NOMO-1 treated with dmso at 0.1 percent for 144 hours (cell line): ENCODE measurements around the gene SDHAF1.
A peak's percentile ranks its signal among the peaks of the same experiment; 100 is the strongest.

Experiments
- DNase-seq: peaks from one replicate; lab custom pipeline; 2025; ENCODE audit not compliant: unreplicated experiment; lab: John Stamatoyannopoulos, UW

SDHAF1 gene

GRCh38 chr19:35986664-35987570, 8.1 kb upstream of the SDHAF1 start:
- DNase-seq = peak; percentile 58

GRCh38 chr19:35987571-35987896, 7.5 kb upstream of the SDHAF1 start:
- no peak for DNase-seq

- no peak for DNase-seq
Observed at GRCh38 chr19:35988824-35989223, 6.2 kb upstream of the SDHAF1 start.

- DNase-seq = no peak
Observed at GRCh38 chr19:35990156-35990555, 4.8 kb upstream of the SDHAF1 start.

- no peak for DNase-seq
Observed at GRCh38 chr19:35990771-35991730, 3.9 kb upstream of the SDHAF1 start.

GRCh38 chr19:35991731-35992450, 3.1 kb upstream of the SDHAF1 start:
- DNase-seq = no peak

- DNase-seq = no peak
Observed at GRCh38 chr19:35992907-35993765, 1.9 kb upstream of the SDHAF1 start.

GRCh38 chr19:35993923-35994598, 927 bp upstream of the SDHAF1 start:
- DNase-seq = no peak

GRCh38 chr19:35996777-35997176, 1.8 kb downstream of the SDHAF1 start:
- no peak for DNase-seq

GRCh38 chr19:36001605-36002004, 6.6 kb downstream of the SDHAF1 start:
- DNase-seq = no peak

- DNase-seq = no peak
Observed at GRCh38 chr19:36003284-36003683, 8.3 kb downstream of the SDHAF1 start.

- no peak for DNase-seq
Observed at GRCh38 chr19:36006955-36007354, 12.0 kb downstream of the SDHAF1 start.

GRCh38 chr19:36008336-36008978, 13.5 kb downstream of the SDHAF1 start, which contains the start of gene SYNE4:
TSS of gene SYNE4 (minus strand) at chr19:36008813. CDS start at chr19:36008681, 132 bp downstream.
- no peak for DNase-seq

- DNase-seq = no peak
Observed at GRCh38 chr19:36009220-36009619, 14.2 kb downstream of the SDHAF1 start.

GRCh38 chr19:36009633-36010379, 14.8 kb downstream of the SDHAF1 start:
- no peak for DNase-seq

- no peak for DNase-seq
Observed at GRCh38 chr19:36010402-36010801, 15.4 kb downstream of the SDHAF1 start.

- no peak for DNase-seq
Observed at GRCh38 chr19:36013280-36014011, 18.5 kb downstream of the SDHAF1 start.
